A549 (cell line): ENCODE data around the gene GNB1.

Source experiments
- CBX8 ChIP-seq: fragments of 200-600 bp; sonication (generic); IDR thresholded peaks from 2 replicates; pipeline ENCODE4 v1.6.1; 2016
- EP300 ChIP-seq, 2 experiments: fragments of >200 bp; sonication (Bioruptor Twin); formaldehyde crosslinking; IDR thresholded peaks; 2 replicates in 1 of 2; 3 replicates in 1 of 2; pipeline ENCODE4 v1.6.1; 2016 to 2017
- ESRRA ChIP-seq: fragments of 150-350 bp; IDR thresholded peaks from 2 replicates; pipeline ENCODE4 v1.6.1; 2014; ENCODE audit warnings: mild to moderate bottlenecking, low read length, borderline replicate concordance
- HOXB13 ChIP-seq: fragments of 250-450 bp; sonication (Bioruptor Pico); IDR thresholded peaks from 2 replicates; pipeline ENCODE4 v1.5.0; 2020; ENCODE audit warnings: low read depth, mild to moderate bottlenecking, moderate library complexity
- POLR2A ChIP-seq: IDR thresholded peaks from 2 replicates; pipeline ENCODE4 v1.6.1; 2012; ENCODE audit warnings: mild to moderate bottlenecking, low read length
- RFX5 ChIP-seq: fragments of 450-650 bp; IDR thresholded peaks from 2 replicates; pipeline ENCODE4 v1.7.1; 2014; ENCODE audit warnings: antibody characterized with exemption, mild to moderate bottlenecking, moderate library complexity
- SMC3 ChIP-seq: fragments of >200 bp; sonication (Bioruptor Twin); formaldehyde crosslinking; IDR thresholded peaks from 3 replicates; pipeline ENCODE4 v1.6.1; 2018; ENCODE audit warnings: inconsistent platforms
- SREBF2 ChIP-seq: fragments of 450-650 bp; IDR thresholded peaks from 2 replicates; pipeline ENCODE4 v1.6.1; 2014; ENCODE audit warnings: mild to moderate bottlenecking, moderate library complexity
- ZFP36 ChIP-seq: fragments of 450-650 bp; IDR thresholded peaks from 2 replicates; pipeline ENCODE4 v1.6.1; 2014; ENCODE audit warnings: borderline replicate concordance; ENCODE audit not compliant: partially characterized antibody
- ZNF302 ChIP-seq: fragments of 250-450 bp; sonication (Bioruptor Pico); IDR thresholded peaks from 2 replicates; pipeline ENCODE4 v1.9.0; 2021; ENCODE audit warnings: inconsistent platforms, mild to moderate bottlenecking, moderate library complexity
- TF ChIP-seq, protein P1 (sequence below): fragments of 250-450 bp; sonication (Bioruptor Pico); IDR thresholded peaks from 2 replicates; pipeline ENCODE4 v1.5.0; 2021; ENCODE audit warnings: mild to moderate bottlenecking, moderate library complexity, borderline replicate concordance
- TF ChIP-seq, protein P2 (sequence below): fragments of >200 bp; sonication (Bioruptor Twin); formaldehyde crosslinking; IDR thresholded peaks from 3 replicates; pipeline ENCODE4 v1.5.1; 2016
- TF ChIP-seq, protein P3 (sequence below): fragments of 200-600 bp; sonication (generic); IDR thresholded peaks from 2 replicates; pipeline ENCODE4 v1.6.1; 2016; ENCODE audit warnings: antibody characterized with exemption, mild to moderate bottlenecking, moderate library complexity

DNA sequence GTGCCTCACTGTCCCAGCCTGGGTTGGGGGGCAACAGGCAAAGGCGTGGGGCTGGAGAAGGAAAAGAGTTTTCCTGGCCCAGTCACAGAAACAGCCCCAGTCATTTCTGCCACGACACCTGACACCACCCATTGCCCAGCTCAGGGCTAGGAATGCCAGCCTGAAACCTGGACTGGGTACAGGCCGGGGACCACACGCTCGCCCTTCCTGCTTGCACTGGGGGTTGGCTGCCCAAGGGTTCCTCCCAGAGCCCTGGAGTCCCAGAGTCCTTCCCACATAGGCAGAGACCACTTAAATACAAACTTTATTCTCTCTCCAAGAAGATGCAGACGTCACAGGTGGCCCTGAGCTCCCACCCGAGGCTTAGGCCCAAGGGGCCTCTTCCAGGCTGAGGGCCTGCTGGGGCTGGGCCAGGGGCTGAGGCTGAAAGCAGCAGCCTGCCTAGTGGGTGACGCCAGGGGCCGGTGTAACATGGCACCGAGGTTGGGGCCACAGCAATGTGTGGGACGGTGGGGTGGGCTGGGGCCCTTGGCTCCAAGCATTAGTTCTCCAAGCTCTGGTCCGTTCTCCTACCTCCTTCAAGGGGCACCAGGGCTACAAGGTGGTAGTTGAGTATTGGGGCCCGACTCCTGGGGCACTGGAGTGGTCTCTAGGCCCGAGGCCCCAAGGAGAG, 26.6 kb upstream of the GNB1 start:
- no peak for TF ChIP-seq HOXB13
- TF ChIP-seq ZFP36, result no peak
- TF ChIP-seq SMC3, result no peak
- TF ChIP-seq EP300 (IDR thresholded peaks at IDR 0.05), result no peak
- TF ChIP-seq, protein P1, sequence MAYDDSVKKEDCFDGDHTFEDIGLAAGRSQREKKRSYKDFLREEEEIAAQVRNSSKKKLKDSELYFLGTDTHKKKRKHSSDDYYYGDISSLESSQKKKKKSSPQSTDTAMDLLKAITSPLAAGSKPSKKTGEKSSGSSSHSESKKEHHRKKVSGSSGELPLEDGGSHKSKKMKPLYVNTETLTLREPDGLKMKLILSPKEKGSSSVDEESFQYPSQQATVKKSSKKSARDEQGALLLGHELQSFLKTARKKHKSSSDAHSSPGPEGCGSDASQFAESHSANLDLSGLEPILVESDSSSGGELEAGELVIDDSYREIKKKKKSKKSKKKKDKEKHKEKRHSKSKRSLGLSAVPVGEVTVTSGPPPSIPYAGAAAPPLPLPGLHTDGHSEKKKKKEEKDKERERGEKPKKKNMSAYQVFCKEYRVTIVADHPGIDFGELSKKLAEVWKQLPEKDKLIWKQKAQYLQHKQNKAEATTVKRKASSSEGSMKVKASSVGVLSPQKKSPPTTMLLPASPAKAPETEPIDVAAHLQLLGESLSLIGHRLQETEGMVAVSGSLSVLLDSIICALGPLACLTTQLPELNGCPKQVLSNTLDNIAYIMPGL (CRISPR knock-in tag), result no peak
- TF ChIP-seq, protein P2, sequence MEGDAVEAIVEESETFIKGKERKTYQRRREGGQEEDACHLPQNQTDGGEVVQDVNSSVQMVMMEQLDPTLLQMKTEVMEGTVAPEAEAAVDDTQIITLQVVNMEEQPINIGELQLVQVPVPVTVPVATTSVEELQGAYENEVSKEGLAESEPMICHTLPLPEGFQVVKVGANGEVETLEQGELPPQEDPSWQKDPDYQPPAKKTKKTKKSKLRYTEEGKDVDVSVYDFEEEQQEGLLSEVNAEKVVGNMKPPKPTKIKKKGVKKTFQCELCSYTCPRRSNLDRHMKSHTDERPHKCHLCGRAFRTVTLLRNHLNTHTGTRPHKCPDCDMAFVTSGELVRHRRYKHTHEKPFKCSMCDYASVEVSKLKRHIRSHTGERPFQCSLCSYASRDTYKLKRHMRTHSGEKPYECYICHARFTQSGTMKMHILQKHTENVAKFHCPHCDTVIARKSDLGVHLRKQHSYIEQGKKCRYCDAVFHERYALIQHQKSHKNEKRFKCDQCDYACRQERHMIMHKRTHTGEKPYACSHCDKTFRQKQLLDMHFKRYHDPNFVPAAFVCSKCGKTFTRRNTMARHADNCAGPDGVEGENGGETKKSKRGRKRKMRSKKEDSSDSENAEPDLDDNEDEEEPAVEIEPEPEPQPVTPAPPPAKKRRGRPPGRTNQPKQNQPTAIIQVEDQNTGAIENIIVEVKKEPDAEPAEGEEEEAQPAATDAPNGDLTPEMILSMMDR, result no peak
- no peak for TF ChIP-seq CBX8
- TF ChIP-seq, protein P3, sequence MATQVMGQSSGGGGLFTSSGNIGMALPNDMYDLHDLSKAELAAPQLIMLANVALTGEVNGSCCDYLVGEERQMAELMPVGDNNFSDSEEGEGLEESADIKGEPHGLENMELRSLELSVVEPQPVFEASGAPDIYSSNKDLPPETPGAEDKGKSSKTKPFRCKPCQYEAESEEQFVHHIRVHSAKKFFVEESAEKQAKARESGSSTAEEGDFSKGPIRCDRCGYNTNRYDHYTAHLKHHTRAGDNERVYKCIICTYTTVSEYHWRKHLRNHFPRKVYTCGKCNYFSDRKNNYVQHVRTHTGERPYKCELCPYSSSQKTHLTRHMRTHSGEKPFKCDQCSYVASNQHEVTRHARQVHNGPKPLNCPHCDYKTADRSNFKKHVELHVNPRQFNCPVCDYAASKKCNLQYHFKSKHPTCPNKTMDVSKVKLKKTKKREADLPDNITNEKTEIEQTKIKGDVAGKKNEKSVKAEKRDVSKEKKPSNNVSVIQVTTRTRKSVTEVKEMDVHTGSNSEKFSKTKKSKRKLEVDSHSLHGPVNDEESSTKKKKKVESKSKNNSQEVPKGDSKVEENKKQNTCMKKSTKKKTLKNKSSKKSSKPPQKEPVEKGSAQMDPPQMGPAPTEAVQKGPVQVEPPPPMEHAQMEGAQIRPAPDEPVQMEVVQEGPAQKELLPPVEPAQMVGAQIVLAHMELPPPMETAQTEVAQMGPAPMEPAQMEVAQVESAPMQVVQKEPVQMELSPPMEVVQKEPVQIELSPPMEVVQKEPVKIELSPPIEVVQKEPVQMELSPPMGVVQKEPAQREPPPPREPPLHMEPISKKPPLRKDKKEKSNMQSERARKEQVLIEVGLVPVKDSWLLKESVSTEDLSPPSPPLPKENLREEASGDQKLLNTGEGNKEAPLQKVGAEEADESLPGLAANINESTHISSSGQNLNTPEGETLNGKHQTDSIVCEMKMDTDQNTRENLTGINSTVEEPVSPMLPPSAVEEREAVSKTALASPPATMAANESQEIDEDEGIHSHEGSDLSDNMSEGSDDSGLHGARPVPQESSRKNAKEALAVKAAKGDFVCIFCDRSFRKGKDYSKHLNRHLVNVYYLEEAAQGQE, result no peak
- TF ChIP-seq ESRRA, result no peak
- TF ChIP-seq POLR2A, result no peak
- no peak for TF ChIP-seq SREBF2
- no peak for TF ChIP-seq ZNF302 (CRISPR knock-in tag)
- no peak for TF ChIP-seq RFX5
